ENCODE data around the gene TCP11L1. TPM values are rescaled to one million over a fixed set of nuclear protein-coding genes. Genes with fewer than 3 reads are reported as not detected.

Gene TCP11L1
- total and polyA plus RNA-seq, 2 of the 8 experiments (the other 6 are each of a cell fraction or from before 2014, with no cell fraction given), result 10.9 to 23.1 TPM

GRCh38 chr11:33027846-33028536 lies 11.4 kb upstream of the TCP11L1 start:
- Histone ChIP-seq H3K27me3 (replicated peaks in 1 of 4; ENCODE audit: control insufficient read depth in 3 of 4, extremely low read depth in 1 of 4, insufficient read depth in 3 of 4, low read length in 3 of 4) (no peaks in the 10 kb centered on the region), H2AFZ (ENCODE audit: low read length) (no peak overlapping the region), H3K36me3 (ENCODE audit: control insufficient read depth in 2 of 4, insufficient read depth in 4 of 4, low read length in 3 of 4) (no peaks in the 10 kb centered on the region; a peak in 1 of 8 replicates), H3K23ac (ENCODE audit: insufficient read length) (no peak overlapping the region), H3K9me3 (ENCODE audit: insufficient read depth in 2 of 2, low read depth in 1 of 2, low read length in 1 of 2) (no peaks in the 10 kb centered on the region), H3K79me1 (ENCODE audit: low read depth, low read length) (no peaks in the 10 kb centered on the region), H3K4me3 (ENCODE audit: extremely low read depth in 1 of 4, insufficient read depth in 2 of 4, low read depth in 3 of 4, low read length in 4 of 4) (no peak overlapping the region), H3K14ac (ENCODE audit: insufficient read length) (no peak overlapping the region), H2AK5ac (ENCODE audit: low read depth, low read length) (no peak overlapping the region), H2BK15ac (ENCODE audit: low read length) (no peak overlapping the region), H4K91ac (replicated peaks; ENCODE audit: insufficient read length, low read length) (no peak overlapping the region), H4K20me1 (replicated peaks in 1 of 2; ENCODE audit: control insufficient read depth in 1 of 2, insufficient read depth in 2 of 2, low read length in 2 of 2) (peaks cover 0 to 1% of the 10 kb centered on the region in 2 experiments), H3K27ac (ENCODE audit: low read depth, low read length) (no peak overlapping the region), H2BK120ac (replicated peaks; ENCODE audit: low read depth, low read length) (no peak overlapping the region), H3K4me2 (ENCODE audit: insufficient read depth in 1 of 2, low read depth in 2 of 2, low read length in 2 of 2) (no peak overlapping the region), H3K56ac (replicated peaks; ENCODE audit: insufficient read length, low read depth, low read length) (no peak overlapping the region), H2BK5ac (ENCODE audit: low read depth, low read length) (no peak overlapping the region), H3K4me1 (replicated peaks in 1 of 4; ENCODE audit: control insufficient read depth in 3 of 4, insufficient read depth in 4 of 4, low read length in 3 of 4) (no peaks in the 10 kb centered on the region), H2BK20ac (ENCODE audit: low read length) (no peak overlapping the region), H3K79me2 (ENCODE audit: control insufficient read depth in 1 of 2, insufficient read depth in 2 of 2, low read length in 2 of 2) (no peaks in the 10 kb centered on the region), H4K8ac (ENCODE audit: extremely low read depth, insufficient read depth, low read length) (no peak overlapping the region), H2BK12ac (ENCODE audit: low read depth, low read length) (no peak overlapping the region), H4K5ac (ENCODE audit: insufficient read length, low read depth, low read length) (no peak overlapping the region), H3K4ac (replicated peaks; ENCODE audit: insufficient read length, low read depth, low read length) (no peak overlapping the region), H3K9ac (replicated peaks in 1 of 4; ENCODE audit: extremely low read depth in 1 of 4, low read depth in 3 of 4, low read length in 3 of 4) (no peak overlapping the region), H3K23me2 (ENCODE audit: low read depth, low read length) (no peaks in the 10 kb centered on the region), H3K18ac (ENCODE audit: extremely low read depth, low read length) (no peak overlapping the region)
- no peak for FAIRE-seq
- no peak for DNase-seq (ENCODE audit: low read depth in 1 of 2, low spot score in 2 of 2)
- POLR2A ChIA-PET (ENCODE audit: partially characterized antibody), result interaction anchor here (1.2 to 1.7 kb wide), 2 partner anchors 11 kb away, joined by 3 to 5 read pairs; partner anchors contain the start of gene TCP11L1
- 82% methylated on average over 4 of the region's 4 CpGs; no CpG with 5 or more reads in 1 of the 2 experiments for WGBS, 2 experiments (ENCODE audit: extremely low coverage in 1 of 2, insufficient coverage in 1 of 2, insufficient read length in 1 of 2, insufficient replicate concordance in 2 of 2, low coverage in 1 of 2, low lambda C conversion rate in 2 of 2, missing lambda C conversion rate in 1 of 2)
- CTCF ChIA-PET (ENCODE audit: partially characterized antibody), result interaction anchor here (0.5 to 1.5 kb wide), 2 partner anchors 9 to 89 kb away, joined by 3 to 4 read pairs; no protein-coding TSS in a partner anchor
- no peak for TF ChIP-seq SIN3A (conservative IDR thresholded peaks at IDR 0.05 in 1 of 2, IDR thresholded peaks at IDR 0.05 in 1 of 2; ENCODE audit: low read depth in 1 of 2, low read length in 2 of 2)
- no peak for TF ChIP-seq EZH2 (IDR thresholded peaks at IDR 0.05; ENCODE audit: low read depth, low read length, severe bottlenecking)
- no peak for TF ChIP-seq SUZ12 (IDR thresholded peaks at IDR 0.05; ENCODE audit: low read length)
- TF ChIP-seq KDM1A (IDR thresholded peaks at IDR 0.05; ENCODE audit: borderline replicate concordance, low read length), result no peak
- TF ChIP-seq NRF1 (IDR thresholded peaks at IDR 0.05; ENCODE audit: low read depth, low read length), result no peak
- TF ChIP-seq ATF2 (IDR thresholded peaks at IDR 0.05; ENCODE audit: low read length), result no peak
- no peak for TF ChIP-seq TAF7 (optimal IDR thresholded peaks at IDR 0.05; ENCODE audit: borderline replicate concordance, low read depth, low read length)
- TF ChIP-seq POLR2AphosphoS5 (IDR thresholded peaks at IDR 0.05; ENCODE audit: low read depth, low read length), result no peak
- TF ChIP-seq TBP (IDR thresholded peaks at IDR 0.05; ENCODE audit: low read depth, low read length), result no peak
- TF ChIP-seq CREB1 (IDR thresholded peaks at IDR 0.05), result no peak
